ENCODE measurements around the gene RHEX.
"Not testable (repeated sequence)": the region's sequence is repeated elsewhere in the genome, so short reads cannot be mapped to it uniquely, and the experiment has no call there.

DNA sequence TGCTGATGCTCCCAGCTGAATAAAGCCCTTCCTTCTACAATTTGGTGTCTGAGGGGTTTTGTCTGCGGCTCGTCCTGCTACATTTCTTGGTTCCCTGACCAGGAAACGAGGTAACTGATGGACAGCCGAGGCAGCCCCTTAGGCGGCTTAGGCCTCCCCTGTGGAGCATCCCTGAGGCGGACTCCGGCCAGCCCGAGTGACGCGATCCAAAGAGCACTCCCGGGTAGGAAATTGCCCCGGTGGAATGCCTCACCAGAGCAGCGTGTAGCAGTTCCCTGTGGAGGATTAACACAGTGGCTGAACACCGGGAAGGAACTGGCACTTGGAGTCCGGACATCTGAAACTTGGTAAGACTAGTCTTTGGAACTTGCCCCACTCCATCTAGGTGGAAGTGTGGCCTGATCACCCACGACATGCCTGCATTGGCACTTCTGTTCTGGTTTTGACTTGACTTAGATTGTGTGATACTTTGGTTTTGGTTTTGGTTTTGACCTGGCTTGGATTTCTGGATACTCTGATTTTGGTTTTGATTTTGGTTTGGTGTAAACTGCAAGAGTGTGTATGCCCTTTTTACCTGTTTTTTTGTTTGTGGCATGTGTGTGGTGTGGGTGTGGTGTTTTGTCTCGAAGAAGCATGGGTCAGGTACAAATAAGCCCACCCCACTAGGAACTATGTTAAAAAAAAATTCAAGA, at the start of gene RHEX:
- TF ChIP-seq, protein P1, sequence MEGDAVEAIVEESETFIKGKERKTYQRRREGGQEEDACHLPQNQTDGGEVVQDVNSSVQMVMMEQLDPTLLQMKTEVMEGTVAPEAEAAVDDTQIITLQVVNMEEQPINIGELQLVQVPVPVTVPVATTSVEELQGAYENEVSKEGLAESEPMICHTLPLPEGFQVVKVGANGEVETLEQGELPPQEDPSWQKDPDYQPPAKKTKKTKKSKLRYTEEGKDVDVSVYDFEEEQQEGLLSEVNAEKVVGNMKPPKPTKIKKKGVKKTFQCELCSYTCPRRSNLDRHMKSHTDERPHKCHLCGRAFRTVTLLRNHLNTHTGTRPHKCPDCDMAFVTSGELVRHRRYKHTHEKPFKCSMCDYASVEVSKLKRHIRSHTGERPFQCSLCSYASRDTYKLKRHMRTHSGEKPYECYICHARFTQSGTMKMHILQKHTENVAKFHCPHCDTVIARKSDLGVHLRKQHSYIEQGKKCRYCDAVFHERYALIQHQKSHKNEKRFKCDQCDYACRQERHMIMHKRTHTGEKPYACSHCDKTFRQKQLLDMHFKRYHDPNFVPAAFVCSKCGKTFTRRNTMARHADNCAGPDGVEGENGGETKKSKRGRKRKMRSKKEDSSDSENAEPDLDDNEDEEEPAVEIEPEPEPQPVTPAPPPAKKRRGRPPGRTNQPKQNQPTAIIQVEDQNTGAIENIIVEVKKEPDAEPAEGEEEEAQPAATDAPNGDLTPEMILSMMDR (IDR thresholded peaks at IDR 0.05; ENCODE audit: insufficient read depth, low read depth, low read length): not testable (repeated sequence)
- not testable (repeated sequence) for TF ChIP-seq EZH2 (IDR thresholded peaks at IDR 0.05; ENCODE audit: insufficient read depth, low read length)
